Cardiac muscle cell (in vitro differentiated cells and primary cell): ENCODE data around the gene ARHGEF16. TPM values are rescaled to one million over a fixed set of nuclear protein-coding genes. Genes with fewer than 3 reads are reported as not detected.

Experiments
- DNase-seq, 2 donors: peaks; one replicate each; pipeline versions ENCODE4 v3.0.0 to v3.0.0-alpha.2; 2010 to 2017; ENCODE audit warnings: low read depth in 1 of 2, low spot score in 1 of 2
- H3K27ac ChIP-seq: fragments of 200-600 bp; sonication (generic); 2 replicates; pipeline ENCODE4 v1.5.1; 2016
- H3K27me3 ChIP-seq: fragments of 200-600 bp; sonication (generic); 2 replicates; pipeline ENCODE4 v1.6.0; 2016; ENCODE audit warnings: control low read depth
- H3K36me3 ChIP-seq: fragments of 200-600 bp; sonication (generic); 2 replicates; pipeline ENCODE4 v1.5.1; 2016; ENCODE audit warnings: control low read depth
- H3K4me1 ChIP-seq: fragments of 200-600 bp; sonication (generic); 2 replicates; pipeline ENCODE4 v1.8.1; 2017; ENCODE audit warnings: low read depth, mild to moderate bottlenecking, mixed run types
- H3K4me3 ChIP-seq: fragments of 200-600 bp; sonication (generic); 2 replicates; pipeline ENCODE4 v1.5.1; 2016; ENCODE audit warnings: mild to moderate bottlenecking
- H3K9me3 ChIP-seq: fragments of 200-600 bp; sonication (generic); 2 replicates; pipeline ENCODE4 v1.5.1; 2017; ENCODE audit warnings: low read depth, mild to moderate bottlenecking, control low read depth
- CTCF ChIP-seq: IDR thresholded peaks from 2 replicates; pipeline ENCODE4 v1.5.1; 2012; ENCODE audit warnings: low read depth, mild to moderate bottlenecking, low read length
- polyA plus RNA-seq: library from polyadenylated mRNA; unstranded; fragments of >200 nt; fragmentation: Nextera tagmentation; extraction: Ambion mirVana; gene quantifications from 2 replicates; pipeline ENCODE4 v1.2.1, GENCODE V29; 2016
- total RNA-seq: library from RNA; depleted of rRNA; stranded (reverse); fragments of >200 nt; gene quantifications from 2 replicates; pipeline ENCODE4 v1.2.3, GENCODE V29; 2016

ARHGEF16 gene
- total and polyA plus RNA-seq, 2 experiments from 2014 or later: 6.0 to 11.8 TPM

- H3K9me3 ChIP-seq: no peaks in the 10 kb centered on the region
- H3K4me3 ChIP-seq: no peak overlapping the region
- H3K4me1 ChIP-seq: no peaks in the 10 kb centered on the region
- no peak overlapping the region for H3K27ac ChIP-seq
- DNase-seq: no peak
- peaks cover 2% of the 10 kb centered on the region for H3K36me3 ChIP-seq
- no peak for TF ChIP-seq CTCF
- H3K27me3 ChIP-seq: no peaks in the 10 kb centered on the region
Observed at GRCh38 chr1:3432306-3432705, 22.2 kb upstream of the ARHGEF16 start.

GRCh38 chr1:3433076-3433475 lies 21.4 kb upstream of the ARHGEF16 start:
- Histone ChIP-seq H3K27me3 (no peaks in the 10 kb centered on the region), H3K4me3 (no peak overlapping the region), H3K9me3 (no peaks in the 10 kb centered on the region), H3K36me3 (no peaks in the 10 kb centered on the region), H3K4me1 (no peaks in the 10 kb centered on the region), H3K27ac (no peak overlapping the region)
- TF ChIP-seq CTCF: no peak
- no peak for DNase-seq

GRCh38 chr1:3433596-3434320 lies 20.7 kb upstream of the ARHGEF16 start:
- Histone ChIP-seq H3K27ac (no peak overlapping the region), H3K4me1 (no peaks in the 10 kb centered on the region), H3K4me3 (no peak overlapping the region), H3K27me3 (no peaks in the 10 kb centered on the region), H3K9me3 (no peaks in the 10 kb centered on the region), H3K36me3 (no peaks in the 10 kb centered on the region)
- TF ChIP-seq CTCF: no peak
- no peak for DNase-seq

GRCh38 chr1:3434406-3435110 lies 19.9 kb upstream of the ARHGEF16 start:
- H3K4me3 ChIP-seq: no peak overlapping the region
- H3K4me1 ChIP-seq: no peaks in the 10 kb centered on the region
- DNase-seq: no peak
- H3K9me3 ChIP-seq: no peaks in the 10 kb centered on the region
- H3K36me3 ChIP-seq: no peaks in the 10 kb centered on the region
- no peak overlapping the region for H3K27ac ChIP-seq
- H3K27me3 ChIP-seq: no peaks in the 10 kb centered on the region
- TF ChIP-seq CTCF: no peak

- H3K4me3 ChIP-seq: no peak overlapping the region
- no peak for TF ChIP-seq CTCF
- no peak overlapping the region for H3K27ac ChIP-seq
- H3K27me3 ChIP-seq: no peaks in the 10 kb centered on the region
- no peak for DNase-seq
- peaks cover 5% of the 10 kb centered on the region for H3K4me1 ChIP-seq
- H3K36me3 ChIP-seq: no peaks in the 10 kb centered on the region
- H3K9me3 ChIP-seq: no peaks in the 10 kb centered on the region
Observed at GRCh38 chr1:3435666-3436065, 18.8 kb upstream of the ARHGEF16 start.
